ENCODE measurements around the gene PDIA2. TPM values are rescaled to one million over a fixed set of nuclear protein-coding genes. Genes with fewer than 3 reads are reported as not detected.
"Not testable (repeated sequence)": the region's sequence is repeated elsewhere in the genome, so short reads cannot be mapped to it uniquely, and the experiment has no call there.

PDIA2 gene
- total RNA-seq, 1 experiment from 2014 or later, result not detected

- POLR2A ChIA-PET (ENCODE audit: unreplicated experiment), result interaction anchor here (0.6 to 0.7 kb wide), 2 partner anchors 91 to 125 kb away, joined by 3 read pairs; no protein-coding TSS in a partner anchor
- Histone ChIP-seq H3K4me2 (no peak overlapping the region), H3F3A (ENCODE audit: insufficient read depth, low read depth) (no peaks in the 10 kb centered on the region), H3K79me2 (ENCODE audit: low read depth) (no peaks in the 10 kb centered on the region), H3K36me3 (ENCODE audit: low read depth) (no peaks in the 10 kb centered on the region), H2AFZ (no peak overlapping the region), H3K9me2 (ENCODE audit: insufficient read depth) (no peaks in the 10 kb centered on the region), H4K20me1 (ENCODE audit: insufficient read depth) (no peaks in the 10 kb centered on the region), H3K4me3 (no peak overlapping the region), H3K9me3 (ENCODE audit: insufficient read depth, low read depth) (no peaks in the 10 kb centered on the region), H3K4me1 (replicated peaks; ENCODE audit: insufficient read depth) (peaks cover 12% of the 10 kb centered on the region; the same call in 1 of the 2 replicates), H3K27me3 (ENCODE audit: insufficient read depth, low read depth) (no peaks in the 10 kb centered on the region), H3K27ac (no peak overlapping the region)
- intact Hi-C loops (cut with micrococcal nuclease; ENCODE audit: unreplicated experiment), result no loop called here
- no peak for DNase-seq
- no TSS peak for BruUV-seq (replicated peaks)
- TF ChIP-seq CTCF (conservative IDR thresholded peaks at IDR 0.05) (no peak), EZH2 (IDR thresholded peaks at IDR 0.05; ENCODE audit: low read depth) (no peak)
- CTCF ChIA-PET, result no interaction called here
These were observed 27.8 kb upstream of the PDIA2 start for GRCh38 chr16:255183-255582.

GRCh38 chr16:258091-258490, 24.9 kb upstream of the PDIA2 start:
- POLR2A ChIA-PET (ENCODE audit: unreplicated experiment); H2AFZ ChIP-seq; H3K4me2 ChIP-seq; H3K9me2 ChIP-seq (ENCODE audit: insufficient read depth); DNase-seq; H3K4me3 ChIP-seq; BruUV-seq (replicated peaks); intact Hi-C loops (cut with micrococcal nuclease; ENCODE audit: unreplicated experiment); H3K4me1 ChIP-seq (replicated peaks; ENCODE audit: insufficient read depth); H3K27me3 ChIP-seq (ENCODE audit: insufficient read depth, low read depth); CTCF ChIA-PET; H3F3A ChIP-seq (ENCODE audit: insufficient read depth, low read depth); H4K20me1 ChIP-seq (ENCODE audit: insufficient read depth); H3K36me3 ChIP-seq (ENCODE audit: low read depth); H3K27ac ChIP-seq; H3K79me2 ChIP-seq (ENCODE audit: low read depth); H3K9me3 ChIP-seq (ENCODE audit: insufficient read depth, low read depth): not testable (repeated sequence)

GRCh38 chr16:259226-259625, 23.7 kb upstream of the PDIA2 start:
- intact Hi-C loops (cut with micrococcal nuclease; ENCODE audit: unreplicated experiment), result no loop called here
- POLR2A ChIA-PET (ENCODE audit: unreplicated experiment), result no interaction called here
- CTCF ChIA-PET, result no interaction called here

More at GRCh38 chr16:259226-259625, 23.7 kb upstream of the PDIA2 start:
- Histone ChIP-seq H3K4me2 (no peak overlapping the region), H3K79me2 (ENCODE audit: low read depth) (no peaks in the 10 kb centered on the region), H3K4me1 (replicated peaks; ENCODE audit: insufficient read depth) (no peaks in the 10 kb centered on the region), H2AFZ (no peak overlapping the region), H3K4me3 (no peak overlapping the region), H3K9me2 (ENCODE audit: insufficient read depth) (no peaks in the 10 kb centered on the region), H3K27me3 (ENCODE audit: insufficient read depth, low read depth) (no peaks in the 10 kb centered on the region), H4K20me1 (ENCODE audit: insufficient read depth) (no peaks in the 10 kb centered on the region), H3K9me3 (ENCODE audit: insufficient read depth, low read depth) (no peaks in the 10 kb centered on the region), H3K27ac (no peak overlapping the region), H3F3A (ENCODE audit: insufficient read depth, low read depth) (no peaks in the 10 kb centered on the region), H3K36me3 (ENCODE audit: low read depth) (no peaks in the 10 kb centered on the region)
- no TSS peak for BruUV-seq (replicated peaks)
- TF ChIP-seq EZH2 (IDR thresholded peaks at IDR 0.05; ENCODE audit: low read depth), result no peak
- no peak for TF ChIP-seq CTCF (conservative IDR thresholded peaks at IDR 0.05)
- no peak for DNase-seq
